ENCODE results near the gene ODR4.
"Not testable (repeated sequence)": the region's sequence is repeated elsewhere in the genome, so short reads cannot be mapped to it uniquely, and the experiment has no call there.

Gene ODR4

GRCh38 chr1:186424539-186424938, 48.9 kb downstream of the ODR4 start:
- DNase-seq, result no peak

- DNase-seq, result no peak
These were observed 50.5 kb downstream of the ODR4 start for GRCh38 chr1:186426118-186426517.

GRCh38 chr1:186429017-186429416, 53.4 kb downstream of the ODR4 start:
- DNase-seq, result no peak

GRCh38 chr1:186435336-186435735, 59.7 kb downstream of the ODR4 start:
- no peak for DNase-seq

GRCh38 chr1:186438567-186438966, 62.9 kb downstream of the ODR4 start:
- no peak for DNase-seq

GRCh38 chr1:186440584-186440983, 64.9 kb downstream of the ODR4 start:
- DNase-seq, result no peak

GRCh38 chr1:186442651-186443375, 67.2 kb downstream of the ODR4 start:
- DNase-seq, result no peak

GRCh38 chr1:186443638-186444037, 68.0 kb downstream of the ODR4 start:
- DNase-seq, result no peak

GRCh38 chr1:186446152-186446551, 70.5 kb downstream of the ODR4 start:
- DNase-seq, result no peak

GRCh38 chr1:186454981-186455380, 79.3 kb downstream of the ODR4 start:
- DNase-seq, result no peak

GRCh38 chr1:186456729-186457255, 81.2 kb downstream of the ODR4 start:
- DNase-seq, result no peak

- not testable (repeated sequence) for DNase-seq
These were observed 83.5 kb downstream of the ODR4 start for GRCh38 chr1:186459161-186459560.

- no peak for DNase-seq
These were observed 85.4 kb downstream of the ODR4 start, which contains the start of gene PDC for GRCh38 chr1:186461014-186461413. TSS of gene PDC (minus strand) at chr1:186461114. CDS start at chr1:186449459, 11,655 bp downstream.

- no peak for DNase-seq
These were observed 87.9 kb downstream of the ODR4 start for GRCh38 chr1:186463511-186463910.

- no peak for DNase-seq
These were observed 88.3 kb downstream of the ODR4 start for GRCh38 chr1:186463926-186464325.

GRCh38 chr1:186465491-186465890, 89.9 kb downstream of the ODR4 start:
- DNase-seq, result not testable (repeated sequence)

- DNase-seq, result no peak
These were observed 90.3 kb downstream of the ODR4 start for GRCh38 chr1:186465946-186466345.
